Activated CD4-positive, alpha-beta T cell treated with anti-CD3 and anti-CD28 coated beads, Interleukin-2, amount 50 U/mL, for 16 hours (primary cell): Measurements from ENCODE around the gene CELF2.

Source experiments
- DNase-seq: peaks from one replicate; pipeline ENCODE4 v3.0.0-alpha.2; 2020

The CELF2 gene

GRCh38 chr10:11063856-11064255 lies 46.2 kb downstream of the CELF2 start:
- no peak for DNase-seq

GRCh38 chr10:11064832-11065231 lies 47.2 kb downstream of the CELF2 start:
- no peak for DNase-seq

GRCh38 chr10:11065567-11065966 lies 47.9 kb downstream of the CELF2 start:
- no peak for DNase-seq

GRCh38 chr10:11066520-11066919 lies 48.8 kb downstream of the CELF2 start:
- no peak for DNase-seq

- DNase-seq: no peak
Observed at GRCh38 chr10:11068861-11069633, 51.4 kb downstream of the CELF2 start.

GRCh38 chr10:11073410-11073809 lies 55.7 kb downstream of the CELF2 start:
- no peak for DNase-seq

GRCh38 chr10:11074536-11075267 lies 57.0 kb downstream of the CELF2 start:
- DNase-seq: peak; percentile 16

GRCh38 chr10:11076221-11076620 lies 58.5 kb downstream of the CELF2 start:
- DNase-seq: no peak

- no peak for DNase-seq
Observed at GRCh38 chr10:11080564-11080984, 62.9 kb downstream of the CELF2 start.

GRCh38 chr10:11081408-11081807 lies 63.7 kb downstream of the CELF2 start:
- no peak for DNase-seq

GRCh38 chr10:11082526-11082925 lies 64.9 kb downstream of the CELF2 start:
- DNase-seq: no peak

- no peak for DNase-seq
Observed at GRCh38 chr10:11083051-11083450, 65.4 kb downstream of the CELF2 start.

GRCh38 chr10:11085545-11085944 lies 67.9 kb downstream of the CELF2 start:
- no peak for DNase-seq

GRCh38 chr10:11086177-11086840 lies 68.6 kb downstream of the CELF2 start:
- no peak for DNase-seq

GRCh38 chr10:11087372-11087771 lies 69.7 kb downstream of the CELF2 start:
- no peak for DNase-seq

GRCh38 chr10:11088709-11089108 lies 71.0 kb downstream of the CELF2 start:
- DNase-seq: no peak

GRCh38 chr10:11089272-11089671 lies 71.6 kb downstream of the CELF2 start:
- DNase-seq: no peak

GRCh38 chr10:11091517-11092102 lies 73.9 kb downstream of the CELF2 start:
- DNase-seq: peak; percentile 48

- no peak for DNase-seq
Observed at GRCh38 chr10:11093771-11094736, 76.4 kb downstream of the CELF2 start.

- DNase-seq: no peak
Observed at GRCh38 chr10:11095374-11095801, 77.7 kb downstream of the CELF2 start.

GRCh38 chr10:11096422-11096821 lies 78.8 kb downstream of the CELF2 start:
- DNase-seq: no peak

GRCh38 chr10:11097686-11098085 lies 80.0 kb downstream of the CELF2 start:
- peak; percentile 14 for DNase-seq
